Muscle layer of duodenum (tissue), 2 donors: ENCODE measurements around the gene SULT2B1.

Experiments used
- H3K27ac ChIP-seq: one replicate; pipeline ENCODE4 v1.7.0; 2013; ENCODE audit warnings: mild to moderate bottlenecking, low read length
- H3K27me3 ChIP-seq: one replicate; pipeline ENCODE4 v1.7.0; 2013; ENCODE audit warnings: low read depth, mild to moderate bottlenecking, control low read depth, low read length
- H3K36me3 ChIP-seq, 2 donors: one replicate each; pipeline ENCODE4 v1.7.0; 2013; ENCODE audit warnings: low read length in 2 of 2, control low read depth in 1 of 2, mild to moderate bottlenecking in 1 of 2; ENCODE audit not compliant: insufficient read depth in 2 of 2, control insufficient read depth in 1 of 2
- H3K4me1 ChIP-seq, 2 donors: one replicate each; pipeline ENCODE4 v1.7.0; 2013; ENCODE audit warnings: low read length in 2 of 2, mild to moderate bottlenecking in 2 of 2, control low read depth in 1 of 2, moderate library complexity in 1 of 2; ENCODE audit not compliant: insufficient read depth in 2 of 2, control insufficient read depth in 1 of 2
- H3K4me3 ChIP-seq, 2 donors: one replicate each; pipeline ENCODE4 v1.7.0; 2013; ENCODE audit warnings: low read length in 2 of 2, low read depth in 1 of 2, mild to moderate bottlenecking in 1 of 2
- H3K9me3 ChIP-seq, 2 donors: one replicate each; pipeline ENCODE4 v1.7.0; 2013; ENCODE audit warnings: low read length in 2 of 2, control low read depth in 1 of 2, mild to moderate bottlenecking in 1 of 2; ENCODE audit not compliant: control insufficient read depth in 1 of 2
- donor health status: healthy.

Gene SULT2B1

GRCh38 chr19:48617146-48617937 lies 65.4 kb downstream of the SULT2B1 start:
- H3K9me3 ChIP-seq = no peaks in the 10 kb centered on the region
- no peaks in the 10 kb centered on the region for H3K27me3 ChIP-seq
- H3K4me1 ChIP-seq = peaks cover 11 to 36% of the 10 kb centered on the region in 2 donors
- H3K4me3 ChIP-seq = peak overlapping the region; percentile 93 to 97
- H3K27ac ChIP-seq = peak overlapping the region; percentile 87
- H3K36me3 ChIP-seq = peaks cover 16 to 31% of the 10 kb centered on the region in 2 donors

GRCh38 chr19:48618278-48618915 lies 66.4 kb downstream of the SULT2B1 start:
- no peaks in the 10 kb centered on the region for H3K9me3 ChIP-seq
- peaks cover 14 to 40% of the 10 kb centered on the region in 2 donors for H3K4me1 ChIP-seq
- H3K36me3 ChIP-seq = peaks cover 16 to 31% of the 10 kb centered on the region in 2 donors
- H3K4me3 ChIP-seq = peak overlapping the region; percentile 93 to 97
- H3K27ac ChIP-seq = peak overlapping the region; percentile 87
- H3K27me3 ChIP-seq = no peaks in the 10 kb centered on the region

GRCh38 chr19:48618916-48619691 lies 67.1 kb downstream of the SULT2B1 start, which contains the start of the genes RPL18 and SPHK2:
TSS of gene RPL18 (minus strand) at chr19:48619178. CDS start at chr19:48619143, 35 bp downstream.
TSS of gene SPHK2 (plus strand) at chr19:48619506. CDS start at chr19:48620515, 1,009 bp downstream.
- peaks cover 16 to 31% of the 10 kb centered on the region in 2 donors for H3K36me3 ChIP-seq

GRCh38 chr19:48619692-48620585 lies 68.0 kb downstream of the SULT2B1 start:
- Histone ChIP-seq H3K27ac (peak overlapping the region; percentile 97), H3K4me3 (peak overlapping the region; percentile 81 to 93), H3K27me3 (no peaks in the 10 kb centered on the region), H3K9me3 (no peaks in the 10 kb centered on the region), H3K36me3 (peaks cover 16 to 28% of the 10 kb centered on the region in 2 donors), H3K4me1 (peaks cover 19 to 52% of the 10 kb centered on the region in 2 donors)

More at GRCh38 chr19:48618916-48619691, 67.1 kb downstream of the SULT2B1 start, which contains the start of the genes RPL18 and SPHK2:
- Histone ChIP-seq H3K4me1 (peaks cover 19 to 44% of the 10 kb centered on the region in 2 donors), H3K4me3 (peak within 1 kb of the TSS; percentile 93 to 97), H3K9me3 (no peaks in the 10 kb centered on the region), H3K27me3 (no peaks in the 10 kb centered on the region), H3K27ac (peak within 1 kb of the TSS; percentile 97)

GRCh38 chr19:48623556-48624066 lies 71.6 kb downstream of the SULT2B1 start:
- Histone ChIP-seq H3K9me3 (no peaks in the 10 kb centered on the region), H3K4me3 (peak overlapping the region; percentile 50), H3K4me1 (peaks cover 8 to 34% of the 10 kb centered on the region in 2 donors), H3K27me3 (no peaks in the 10 kb centered on the region), H3K27ac (peak overlapping the region; percentile 56), H3K36me3 (peaks cover 0 to 8% of the 10 kb centered on the region in 2 donors)

GRCh38 chr19:48624067-48624594 lies 72.2 kb downstream of the SULT2B1 start:
- H3K4me3 ChIP-seq = peak overlapping the region; percentile 50
- H3K27me3 ChIP-seq = no peaks in the 10 kb centered on the region
- H3K4me1 ChIP-seq = peaks cover 8 to 34% of the 10 kb centered on the region in 2 donors
- H3K36me3 ChIP-seq = peaks cover 0 to 8% of the 10 kb centered on the region in 2 donors
- H3K27ac ChIP-seq = peak overlapping the region; percentile 67
- H3K9me3 ChIP-seq = no peaks in the 10 kb centered on the region

GRCh38 chr19:48624791-48625723 lies 73.1 kb downstream of the SULT2B1 start:
- peaks cover 8 to 37% of the 10 kb centered on the region in 2 donors for H3K4me1 ChIP-seq
- H3K36me3 ChIP-seq = peaks cover 0 to 8% of the 10 kb centered on the region in 2 donors
- peak overlapping the region; percentile 48 to 50 for H3K4me3 ChIP-seq
- H3K27ac ChIP-seq = peak overlapping the region; percentile 67
- H3K27me3 ChIP-seq = no peaks in the 10 kb centered on the region
- H3K9me3 ChIP-seq = no peaks in the 10 kb centered on the region

- H3K4me3 ChIP-seq = no peak overlapping the region
- peaks cover 0 to 12% of the 10 kb centered on the region in 2 donors for H3K36me3 ChIP-seq
- H3K27me3 ChIP-seq = no peaks in the 10 kb centered on the region
- H3K4me1 ChIP-seq = peaks cover 8 to 42% of the 10 kb centered on the region in 2 donors
- no peaks in the 10 kb centered on the region for H3K9me3 ChIP-seq
- no peak overlapping the region for H3K27ac ChIP-seq
Observed at GRCh38 chr19:48625891-48626327, 73.9 kb downstream of the SULT2B1 start.

- peak overlapping the region; percentile 49 for H3K27ac ChIP-seq
- H3K9me3 ChIP-seq = no peaks in the 10 kb centered on the region
- peaks cover 0 to 17% of the 10 kb centered on the region in 2 donors for H3K36me3 ChIP-seq
- peaks cover 8 to 51% of the 10 kb centered on the region in 2 donors for H3K4me1 ChIP-seq
- no peak overlapping the region for H3K4me3 ChIP-seq
- H3K27me3 ChIP-seq = no peaks in the 10 kb centered on the region
Observed at GRCh38 chr19:48627201-48627864, 75.4 kb downstream of the SULT2B1 start.
